GM18511 (cell line): ENCODE measurements around the gene ACER3.
"Not testable (repeated sequence)": the region's sequence is repeated elsewhere in the genome, so short reads cannot be mapped to it uniquely, and the experiment has no call there.

Source experiments
- ATAC-seq: cut with Tn5 transposase; IDR thresholded peaks from one replicate; pipeline ENCODE4 v1.9.1; 2021; ENCODE audit warnings: mild to moderate bottlenecking, moderate library complexity; ENCODE audit not compliant: unreplicated experiment

ACER3 gene

DNA sequence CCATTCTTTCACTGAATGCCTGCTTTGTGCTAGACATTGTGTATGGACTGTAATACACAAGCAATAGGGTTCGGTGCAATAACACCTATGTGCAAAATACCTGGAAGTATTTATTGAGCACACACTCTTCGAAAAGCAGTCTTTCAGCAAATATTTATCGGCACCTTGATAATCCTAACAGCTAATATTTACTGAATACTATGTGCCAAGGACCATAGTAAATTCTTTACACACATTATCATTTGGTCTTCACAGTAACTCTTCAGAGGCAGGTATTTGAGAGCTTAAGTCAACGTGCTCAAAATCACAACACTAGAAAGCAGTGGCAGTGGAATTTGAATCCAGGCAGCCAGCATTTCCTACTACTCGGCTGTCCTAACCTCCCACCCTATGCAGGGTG, 175.7 kb downstream of the ACER3 start:
- no peak for ATAC-seq

DNA sequence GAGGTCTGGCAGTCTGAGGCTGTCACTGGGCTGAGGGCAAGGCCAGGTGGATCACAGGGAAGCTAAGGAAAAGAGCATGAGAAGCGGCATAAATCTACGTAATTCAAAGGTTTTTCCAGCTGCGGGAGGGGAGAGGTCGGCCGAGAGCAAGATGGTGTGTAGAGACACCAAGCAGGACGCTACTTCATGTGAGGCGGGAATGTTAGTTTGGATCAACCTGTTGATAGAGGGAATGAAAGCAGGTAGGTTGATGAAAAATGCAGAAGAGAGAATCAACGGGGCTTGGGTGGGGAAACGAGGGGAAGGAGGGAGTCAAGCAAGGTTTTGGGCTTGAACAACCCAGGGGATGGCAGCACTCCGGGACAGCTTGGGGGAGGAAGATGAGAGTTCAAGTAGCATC, 176.3 kb downstream of the ACER3 start:
- ATAC-seq, result no peak

DNA sequence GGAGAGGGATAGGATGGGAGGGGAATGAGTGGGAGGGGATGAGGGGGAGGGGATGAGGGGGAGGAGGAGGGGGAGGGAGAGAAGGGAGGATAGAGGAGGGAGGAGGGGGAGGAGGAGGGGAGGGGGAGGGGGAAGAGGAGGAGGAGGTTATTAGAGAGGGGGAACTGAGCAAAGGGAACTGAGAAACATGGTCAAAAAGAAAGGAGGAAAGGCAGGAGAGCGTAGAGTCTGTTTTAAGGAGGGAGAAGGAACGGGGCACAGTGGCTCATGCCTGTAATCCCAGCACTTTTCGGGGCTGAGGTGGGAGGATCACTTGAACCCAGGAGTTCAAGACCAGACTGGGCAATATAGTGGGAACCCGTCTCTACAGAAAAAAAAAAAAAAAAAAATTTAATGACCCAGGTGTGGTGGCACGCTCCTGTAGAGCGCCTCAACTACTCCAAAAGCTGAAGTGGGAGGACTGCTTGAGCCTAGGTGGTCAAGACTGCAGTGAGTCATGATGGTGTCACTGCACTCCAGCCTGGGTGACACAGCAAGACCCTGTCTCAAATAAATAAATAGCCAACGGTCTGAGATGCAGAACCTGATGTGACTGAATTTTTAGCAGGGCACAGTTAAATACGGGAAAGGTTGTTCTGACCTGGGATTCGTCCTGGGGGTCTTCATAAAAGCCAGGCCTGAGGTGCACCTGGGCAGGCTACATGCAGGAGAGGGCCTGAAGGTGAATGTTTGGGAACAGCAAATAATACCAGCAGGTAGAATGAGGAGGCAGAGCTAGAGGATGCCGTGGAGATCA, 177.5 kb downstream of the ACER3 start:
- ATAC-seq, result no peak

DNA sequence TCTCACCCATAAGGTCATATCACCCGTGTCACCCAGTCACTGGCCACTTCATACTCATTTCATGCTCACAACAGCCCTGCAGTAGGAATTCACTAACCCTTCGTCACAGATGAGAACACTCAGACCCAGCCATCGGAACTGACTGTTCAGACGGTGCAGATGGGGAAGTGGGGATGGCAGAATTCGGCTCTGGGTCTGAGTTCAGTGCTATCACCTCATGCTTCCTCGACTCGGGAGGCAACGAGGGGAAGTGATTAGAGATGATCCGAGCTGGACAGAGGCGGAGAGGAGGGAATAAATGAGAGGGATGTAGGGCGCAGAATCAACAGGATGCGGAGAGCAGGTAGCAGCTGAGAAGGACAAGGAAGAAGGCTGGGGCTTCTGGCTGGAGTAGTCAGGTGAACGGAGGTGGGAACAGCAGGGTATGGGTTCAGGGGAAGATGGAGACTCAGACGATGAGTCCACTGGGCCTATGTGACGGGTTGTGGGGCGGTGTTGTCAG, 178.2 kb downstream of the ACER3 start:
- ATAC-seq, result peak; percentile 61

DNA sequence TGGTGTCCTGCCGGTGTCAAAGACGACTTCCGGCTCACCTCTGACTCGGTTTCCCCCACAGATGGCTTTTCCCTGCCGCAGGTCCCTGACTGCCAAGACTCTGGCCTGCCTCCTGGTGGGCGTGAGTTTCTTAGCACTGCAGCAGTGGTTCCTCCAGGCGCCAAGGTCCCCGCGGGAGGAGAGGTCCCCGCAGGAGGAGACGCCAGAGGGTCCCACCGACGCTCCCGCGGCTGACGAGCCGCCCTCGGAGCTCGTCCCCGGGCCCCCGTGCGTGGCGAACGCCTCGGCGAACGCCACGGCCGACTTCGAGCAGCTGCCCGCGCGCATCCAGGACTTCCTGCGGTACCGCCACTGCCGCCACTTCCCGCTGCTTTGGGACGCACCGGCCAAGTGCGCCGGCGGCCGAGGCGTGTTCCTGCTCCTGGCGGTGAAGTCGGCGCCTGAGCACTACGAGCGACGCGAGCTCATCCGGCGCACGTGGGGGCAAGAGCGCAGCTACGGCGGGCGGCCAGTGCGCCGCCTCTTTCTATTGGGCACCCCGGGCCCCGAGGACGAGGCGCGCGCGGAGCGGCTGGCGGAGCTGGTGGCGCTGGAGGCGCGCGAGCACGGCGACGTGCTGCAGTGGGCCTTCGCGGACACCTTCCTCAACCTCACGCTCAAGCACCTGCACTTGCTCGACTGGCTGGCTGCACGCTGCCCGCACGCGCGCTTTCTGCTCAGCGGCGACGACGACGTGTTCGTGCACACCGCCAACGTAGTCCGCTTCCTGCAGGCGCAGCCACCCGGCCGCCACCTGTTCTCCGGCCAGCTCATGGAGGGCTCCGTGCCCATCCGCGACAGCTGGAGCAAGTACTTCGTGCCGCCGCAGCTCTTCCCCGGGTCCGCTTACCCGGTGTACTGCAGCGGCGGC, 179.0 kb downstream of the ACER3 start:
- no peak for ATAC-seq

DNA sequence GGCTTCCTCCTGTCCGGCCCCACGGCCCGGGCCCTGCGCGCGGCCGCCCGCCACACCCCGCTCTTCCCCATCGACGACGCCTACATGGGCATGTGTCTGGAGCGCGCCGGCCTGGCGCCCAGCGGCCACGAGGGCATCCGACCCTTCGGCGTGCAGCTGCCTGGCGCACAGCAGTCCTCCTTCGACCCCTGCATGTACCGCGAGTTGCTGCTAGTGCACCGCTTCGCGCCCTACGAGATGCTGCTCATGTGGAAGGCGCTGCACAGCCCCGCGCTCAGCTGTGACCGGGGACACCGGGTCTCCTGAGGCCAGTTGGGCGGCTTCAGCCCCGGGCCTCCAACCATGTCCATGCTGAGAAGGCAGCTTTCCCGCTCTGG, 179.7 kb downstream of the ACER3 start:
- ATAC-seq, result no peak

DNA sequence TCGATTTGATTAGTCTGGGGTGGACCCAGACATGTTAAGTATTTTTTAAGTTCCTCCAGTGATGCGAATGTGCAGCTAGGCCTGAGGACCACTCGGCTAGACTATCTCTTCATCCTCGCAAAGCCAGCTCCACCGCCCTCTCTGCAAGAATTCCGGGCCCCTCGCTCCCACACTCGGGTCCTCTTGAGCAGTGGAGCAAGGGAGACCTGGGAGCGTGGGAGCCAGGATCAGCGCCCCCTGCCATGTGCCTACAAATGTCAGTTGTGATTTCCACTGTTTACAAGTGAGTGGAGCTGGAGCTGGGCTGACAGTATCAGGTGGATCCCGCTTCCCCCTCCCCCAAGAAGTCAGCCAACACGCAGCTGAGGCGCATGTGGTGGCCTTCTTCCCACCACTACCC, 180.2 kb downstream of the ACER3 start:
- ATAC-seq, result no peak

DNA sequence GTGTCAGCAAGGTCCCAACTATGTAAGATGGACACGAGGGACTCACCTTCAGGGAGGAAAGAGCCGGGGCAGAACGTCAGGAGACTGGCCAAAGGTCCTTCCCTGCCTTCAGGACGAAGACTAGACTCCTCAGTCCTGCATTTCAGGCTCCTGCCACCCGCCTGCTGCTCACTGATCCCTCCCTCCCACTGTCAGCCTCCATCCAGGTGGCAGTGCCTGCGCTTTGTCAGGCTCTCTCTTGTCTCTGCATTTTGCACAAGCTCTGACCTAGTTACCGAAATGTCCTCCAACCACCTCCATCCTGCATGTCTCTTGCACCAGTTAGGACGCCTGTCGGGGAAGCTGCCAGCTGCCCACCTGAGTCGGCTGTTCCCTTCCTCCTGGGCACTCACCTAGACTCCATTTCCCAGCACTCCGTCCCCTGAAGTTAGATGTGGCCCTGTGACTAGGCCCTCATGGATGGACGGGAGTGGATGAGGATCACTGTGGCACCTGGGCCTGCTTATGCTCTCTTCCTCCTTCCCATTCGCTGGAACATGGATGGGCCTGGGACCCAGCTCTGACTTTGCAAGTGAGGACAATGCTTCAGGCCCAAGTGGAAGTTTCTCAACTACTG, 181.5 kb downstream of the ACER3 start:
- no peak for ATAC-seq

DNA sequence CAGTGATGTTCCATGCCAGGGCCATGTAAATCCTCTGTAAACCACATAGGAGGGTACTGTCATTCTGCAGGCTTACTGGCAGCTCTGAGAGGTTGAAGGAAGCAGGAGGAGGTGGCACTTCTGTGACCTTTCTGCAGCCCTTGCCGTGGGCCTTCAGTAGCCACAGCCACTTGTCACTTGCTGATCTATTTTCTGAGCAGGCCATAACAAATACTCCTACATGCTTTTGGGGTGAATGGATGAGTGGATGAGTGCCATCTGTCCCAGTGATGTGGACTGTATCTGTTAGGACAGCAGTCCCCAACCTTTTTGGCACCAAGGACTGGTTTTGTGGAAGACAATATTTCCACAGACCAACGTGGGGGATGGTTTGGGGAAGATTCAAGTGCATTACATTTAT, 183.6 kb downstream of the ACER3 start:
- no peak for ATAC-seq

DNA sequence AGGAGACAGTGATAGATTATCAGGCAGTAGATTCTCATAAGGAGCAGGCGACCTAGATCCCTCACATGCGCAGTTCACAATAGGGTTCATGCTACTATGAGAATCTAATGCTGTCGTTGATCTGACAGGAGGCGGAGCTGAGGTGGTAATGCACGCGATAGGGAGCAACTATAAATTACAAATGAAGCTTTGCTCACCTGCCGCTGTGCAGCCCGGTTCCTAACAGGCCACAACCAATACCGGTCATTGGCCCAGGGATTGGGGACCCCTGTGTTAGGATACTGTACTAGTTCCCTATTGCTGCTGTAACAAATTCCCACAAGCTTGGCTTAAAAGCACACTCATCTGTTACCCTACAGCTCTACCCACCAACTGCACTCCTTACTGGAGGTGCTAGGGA, 184.2 kb downstream of the ACER3 start:
- ATAC-seq, result no peak

DNA sequence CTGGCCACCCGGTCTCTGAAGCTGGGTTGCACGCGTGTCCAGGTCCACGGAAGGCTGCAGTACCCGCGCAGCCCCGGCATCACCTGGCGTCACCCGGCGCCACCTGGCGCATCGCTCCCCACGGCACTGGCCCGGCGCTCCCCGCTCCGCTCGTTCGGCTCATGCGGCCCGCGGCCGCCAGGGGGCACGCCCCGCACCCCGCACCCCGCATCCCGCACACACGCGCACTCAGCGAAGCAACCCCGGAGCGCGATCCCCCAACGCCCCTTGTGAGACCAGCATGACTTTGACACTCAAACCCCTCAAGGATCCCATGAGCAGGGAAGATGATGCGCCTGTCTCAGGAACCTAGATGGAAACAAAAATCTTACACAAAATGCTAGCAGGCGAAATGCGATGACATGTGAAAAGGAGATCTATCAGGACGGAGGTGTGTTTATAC, 185.4 kb downstream of the ACER3 start:
- ATAC-seq, result no peak

DNA sequence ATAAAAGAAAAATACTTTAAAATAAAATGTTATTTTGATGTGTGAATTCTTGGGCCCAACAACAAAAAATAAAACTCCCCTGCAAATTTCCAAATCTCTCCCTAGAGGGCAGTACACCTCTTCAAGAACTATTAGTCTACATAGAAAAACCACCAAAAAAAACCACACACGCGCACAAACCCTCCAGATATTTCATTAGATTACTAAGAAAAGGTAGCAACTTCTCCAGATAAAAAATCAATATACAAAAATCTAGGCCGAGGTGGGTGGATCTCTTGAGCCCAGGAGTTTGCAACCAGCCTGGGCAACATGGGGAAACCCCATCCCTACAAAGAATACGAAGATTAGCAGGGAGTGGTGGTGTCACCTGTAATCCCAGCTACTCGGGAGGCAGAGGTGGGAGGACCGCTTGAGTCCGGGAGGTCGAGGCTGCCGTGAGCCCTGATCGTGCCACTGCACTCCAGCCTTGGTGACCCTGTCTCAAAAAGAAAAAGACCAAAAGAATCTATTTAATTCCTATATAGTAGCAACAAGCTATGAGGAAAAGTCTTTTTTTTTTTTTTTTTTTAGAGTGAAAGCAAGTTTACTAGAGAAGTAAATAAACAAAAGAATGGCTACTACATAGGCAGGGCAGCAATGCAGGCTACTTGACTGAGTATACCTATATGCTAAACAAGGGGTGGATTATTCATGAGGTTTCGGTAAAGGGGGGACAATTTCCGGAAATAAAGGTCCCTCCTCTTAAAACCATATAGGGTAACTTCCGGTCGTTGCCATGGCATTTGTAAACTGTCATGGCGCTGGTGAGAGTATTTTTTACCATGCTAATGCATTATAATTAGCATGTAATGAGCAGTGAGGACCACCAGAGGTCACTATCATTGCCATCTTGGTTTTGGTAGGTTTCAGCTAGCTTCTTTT, 186.5 kb downstream of the ACER3 start:
- ATAC-seq, result peak; percentile 93

DNA sequence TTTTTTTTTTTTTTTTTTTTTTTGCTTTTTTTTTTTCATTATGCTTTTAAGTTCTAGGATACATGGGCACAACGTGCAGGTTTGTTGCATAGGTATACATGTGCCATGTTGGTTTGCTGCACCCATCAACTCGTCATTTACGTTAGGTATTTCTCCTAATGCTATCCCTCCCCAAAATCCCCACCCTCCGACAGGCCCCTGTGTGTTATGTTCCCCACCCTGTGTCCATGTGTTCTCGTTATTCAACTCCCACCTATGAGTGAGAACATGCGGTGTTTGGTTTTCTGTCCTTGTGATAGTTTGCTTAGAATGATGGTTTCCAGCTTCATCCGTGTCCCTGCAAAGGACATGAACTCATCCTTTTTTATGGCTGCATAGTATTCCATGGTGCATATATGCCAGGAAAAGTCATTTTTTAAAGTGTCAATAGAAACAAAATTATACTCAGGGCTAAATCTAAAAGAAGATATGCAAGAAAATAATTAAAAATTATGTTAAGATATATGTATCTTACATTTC, 187.3 kb downstream of the ACER3 start:
- not testable (repeated sequence) for ATAC-seq

DNA sequence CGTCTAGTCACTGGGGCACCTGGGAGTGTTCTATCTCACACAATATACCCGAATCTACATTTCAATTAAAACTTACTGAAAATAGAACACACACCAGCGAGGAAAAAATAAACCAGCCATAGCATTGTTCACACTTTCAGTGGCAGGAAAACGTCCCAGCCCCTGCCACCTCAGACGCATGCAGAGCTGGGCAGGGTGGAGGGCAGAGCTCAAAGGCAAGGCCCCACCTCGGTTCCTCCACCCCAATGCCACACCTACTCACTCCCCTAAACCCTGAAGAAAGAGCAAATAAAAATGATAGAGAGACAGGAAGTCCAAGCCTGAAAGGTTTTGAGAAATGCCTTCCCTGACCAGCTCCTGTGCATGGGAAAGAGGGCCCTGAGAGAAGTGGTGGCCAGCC, 188.3 kb downstream of the ACER3 start:
- no peak for ATAC-seq

DNA sequence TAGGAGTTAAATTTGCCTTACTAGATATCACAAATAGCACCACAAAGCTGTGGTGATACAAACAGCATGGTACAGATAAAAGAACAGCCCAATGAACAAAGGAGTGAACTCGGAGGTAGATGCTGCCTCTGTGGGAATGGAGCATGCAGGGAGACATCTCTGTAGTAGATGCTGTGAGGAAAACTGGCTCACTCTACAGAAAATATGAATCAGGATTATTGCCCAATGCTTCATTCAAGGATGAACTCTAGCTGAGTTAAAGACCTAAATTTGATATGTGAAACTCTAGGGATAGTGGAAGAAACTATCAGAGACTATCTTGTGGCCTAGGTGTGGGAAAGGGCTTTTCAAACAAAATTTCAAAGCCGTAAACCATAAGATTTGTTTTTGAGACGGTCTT, 190.8 kb downstream of the ACER3 start:
- ATAC-seq, result no peak

DNA sequence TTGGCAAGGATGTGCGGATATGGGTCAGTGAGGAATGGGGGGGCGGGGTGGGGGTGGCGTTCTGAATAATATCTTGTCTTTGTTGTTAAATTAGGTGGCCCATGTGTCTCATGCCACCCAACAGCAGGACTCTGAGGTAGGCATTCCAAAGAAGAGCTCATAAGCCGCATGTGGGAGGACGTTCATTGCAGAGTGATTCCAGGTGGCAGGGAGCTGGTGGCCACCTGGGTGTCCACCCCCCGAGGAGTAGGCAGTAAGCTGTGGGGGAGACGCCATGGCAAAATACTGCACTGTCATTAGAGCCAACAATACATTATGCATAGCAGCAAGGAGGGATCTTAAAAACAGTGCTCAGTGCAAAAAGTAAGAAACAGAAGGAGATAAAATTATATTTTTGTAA, 191.8 kb downstream of the ACER3 start:
- no peak for ATAC-seq

DNA sequence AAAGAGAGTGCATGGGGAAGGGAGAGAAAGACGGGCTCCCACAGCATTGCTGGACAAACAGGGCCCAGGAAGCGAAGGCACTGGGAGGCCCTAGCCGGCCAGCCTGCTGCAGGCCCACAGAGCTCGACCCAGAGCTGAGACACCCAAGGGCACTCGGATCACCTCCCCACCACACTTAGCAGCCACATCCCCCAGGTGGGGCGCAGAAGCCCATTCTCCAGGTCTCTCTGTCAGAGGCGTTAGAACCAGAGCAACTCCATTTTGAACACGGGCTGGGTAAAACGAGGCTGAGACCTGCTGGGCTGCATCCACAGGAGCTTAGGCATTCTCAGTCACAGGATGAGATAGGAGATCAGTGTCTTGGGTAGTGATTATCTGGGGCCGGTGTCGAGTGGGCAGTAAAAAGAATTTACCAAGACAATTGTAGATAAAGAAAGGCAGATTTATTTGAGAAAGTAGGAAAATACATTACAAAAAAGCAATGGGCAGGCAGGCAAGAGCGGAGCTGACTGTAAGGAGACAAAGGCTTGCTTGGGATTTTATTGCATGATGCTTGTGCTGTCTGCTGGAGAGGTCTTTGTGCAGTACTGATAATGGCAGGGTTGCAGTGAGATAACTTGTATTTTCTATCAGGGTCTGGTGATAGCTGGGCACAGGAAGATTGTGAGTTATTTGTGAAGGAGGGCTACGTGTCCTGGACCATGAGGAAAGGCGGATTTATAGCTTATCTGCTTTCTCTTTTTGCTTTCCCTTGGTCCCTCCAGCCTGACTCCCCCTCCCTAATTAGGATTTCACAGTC, 192.7 kb downstream of the ACER3 start:
- ATAC-seq, result no peak

DNA sequence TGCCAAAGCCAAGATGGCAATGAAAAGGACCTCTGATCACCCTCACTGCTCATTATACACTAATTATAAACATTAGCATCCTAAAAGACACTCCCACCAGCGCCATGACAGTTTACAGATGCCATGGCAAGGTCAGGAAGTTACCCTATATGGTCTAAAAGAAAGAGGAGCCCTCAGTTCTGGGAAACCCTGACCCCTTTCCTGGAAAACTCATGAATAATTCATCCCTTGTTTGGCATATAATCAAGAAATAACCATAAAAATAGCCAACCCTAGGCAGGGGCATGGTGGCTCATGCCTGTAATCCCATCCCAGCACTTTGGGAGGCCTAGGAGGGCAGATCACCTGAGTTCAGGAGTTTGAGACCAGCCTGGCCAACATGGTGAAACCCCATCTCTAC, 193.4 kb downstream of the ACER3 start:
- ATAC-seq, result no peak

DNA sequence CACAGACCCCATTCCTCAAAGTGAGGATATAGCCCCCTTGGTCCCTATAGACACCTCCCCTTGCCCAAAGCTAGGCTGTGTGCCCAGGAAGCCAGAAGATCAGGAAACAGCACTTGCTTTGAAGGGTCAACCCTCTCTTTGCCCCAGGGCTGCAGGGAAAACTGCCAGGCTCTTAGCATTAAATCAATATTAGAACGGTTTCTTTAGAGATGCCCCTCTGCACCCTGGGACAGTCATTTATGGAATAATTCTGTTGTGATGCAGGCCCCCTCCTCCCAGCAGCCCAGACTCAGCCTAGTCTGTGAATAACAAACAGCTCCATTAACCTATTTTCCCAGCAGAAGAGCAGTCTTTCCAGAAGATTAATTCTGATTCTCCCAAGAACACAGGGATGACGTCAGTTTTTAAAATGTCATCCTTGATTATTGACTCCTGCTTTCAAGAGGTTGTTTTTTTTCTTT, 194.4 kb downstream of the ACER3 start:
- no peak for ATAC-seq
